Testis (tissue), 3 donors: ENCODE data around the gene PRPF4. TPM values are rescaled to one million over a fixed set of nuclear protein-coding genes. Genes with fewer than 3 reads are reported as not detected.

Experiments
- DNase-seq: peaks from one replicate; pipeline ENCODE4 v3.0.0-alpha.2; 2019
- H3K27ac ChIP-seq, 2 donors: fragments of 200-600 bp; sonication (generic); one replicate each; pipeline ENCODE4 v1.5.1; 2019
- H3K27me3 ChIP-seq: fragments of 200-600 bp; sonication (generic); one replicate; pipeline ENCODE4 v1.5.1; 2019
- H3K36me3 ChIP-seq: fragments of 200-600 bp; sonication (generic); one replicate; pipeline ENCODE4 v1.5.1; 2017; ENCODE audit warnings: low read depth; ENCODE audit errors: missing control alignments
- H3K4me1 ChIP-seq: fragments of 200-600 bp; sonication (generic); one replicate; pipeline ENCODE4 v1.5.1; 2019
- H3K4me3 ChIP-seq, 2 donors: fragments of 200-600 bp; sonication (generic); one replicate each; pipeline ENCODE4 v1.5.1; 2017 to 2019
- H3K9me3 ChIP-seq: fragments of 200-600 bp; sonication (generic); one replicate; pipeline ENCODE4 v1.5.1; 2017
- CTCF ChIP-seq, 3 experiments: fragments of 450-650 bp in 2 of 3; fragments of 200-600 bp in 1 of 3; sonication (generic) in 1 of 3; IDR thresholded peaks; one replicate each; pipeline ENCODE4 v1.5.1; 2016 to 2019; ENCODE audit warnings: antibody characterized with exemption in 3 of 3, mild to moderate bottlenecking in 2 of 3, moderate library complexity in 1 of 3
- POLR2A ChIP-seq: fragments of 450-650 bp; IDR thresholded peaks from one replicate; pipeline ENCODE4 v1.6.1; 2017; ENCODE audit warnings: antibody characterized with exemption, mild to moderate bottlenecking, moderate library complexity
- WGBS, 2 donors: methylation state at CpG; one replicate each; pipeline ENCODE4 v1.1.5; 2018; 5-methylcytosine and 5-hydroxymethylcytosine counted together
- intact Hi-C: fragments of 100-400 bp; cut with DNase I; formaldehyde crosslinking; loops from one replicate; pipeline ENCODE4 v1.15.1; 2023; ENCODE audit warnings: low total_unique reads
- polyA plus RNA-seq: library from polyadenylated mRNA; stranded (reverse); fragments of 350-450 nt; fragmentation: Illumina TruSeq; extraction: RNeasy Lipid Tissue Mini Kit (QIAGEN cat#74804); gene quantifications from one replicate; pipeline ENCODE4 v1.2.3, GENCODE V29; 2014; ENCODE audit warnings: low read depth, low replicate concordance; ENCODE audit not compliant: insufficient read depth
- total RNA-seq, 2 donors: library from RNA; depleted of rRNA; stranded (reverse); fragments of >200 nt; gene quantifications; one replicate each; pipeline ENCODE4 v1.2.3, GENCODE V29; 2016

The PRPF4 gene
- total and polyA plus RNA-seq, 3 donors from 2014 or later = 27.3 to 30.3 (median 29.9) TPM

DNA sequence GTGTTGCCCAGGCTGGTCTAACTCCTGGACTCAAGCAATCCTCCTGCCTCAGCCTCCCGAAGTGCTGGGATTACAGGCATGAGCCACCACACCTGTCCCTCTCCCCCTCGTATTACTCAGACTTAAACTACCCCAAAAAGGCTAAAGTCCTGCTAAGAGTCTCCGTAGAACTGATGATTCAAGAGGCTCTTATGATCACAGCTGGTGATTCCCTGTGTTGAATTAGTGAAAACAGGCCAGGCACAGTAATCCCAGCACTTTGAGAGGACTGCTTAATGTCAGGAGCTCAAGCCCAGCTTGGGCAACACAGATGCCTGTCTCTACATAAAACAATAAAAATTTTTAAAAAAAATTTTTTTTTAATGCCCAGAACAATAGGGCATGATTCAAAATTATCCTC lies 9.3 kb upstream of the PRPF4 start:
- no peak overlapping the region for H3K4me3 ChIP-seq
- TF ChIP-seq CTCF (IDR thresholded peaks at IDR 0.05) = no peak
- TF ChIP-seq POLR2A = no peak
- H3K27me3 ChIP-seq = no peaks in the 10 kb centered on the region
- no peak for DNase-seq
- no peaks in the 10 kb centered on the region for H3K4me1 ChIP-seq
- intact Hi-C loops = loop anchor here (5.0 kb wide), 1 partner anchor 44 kb away; the partner anchor contains the start of genes FKBP15 and SLC31A1
- no peak overlapping the region for H3K27ac ChIP-seq
- H3K36me3 ChIP-seq = no peaks in the 10 kb centered on the region
- 84 to 91% methylated on average over 3 of the region's 3 CpGs for WGBS, 2 donors
- H3K9me3 ChIP-seq = no peaks in the 10 kb centered on the region

DNA sequence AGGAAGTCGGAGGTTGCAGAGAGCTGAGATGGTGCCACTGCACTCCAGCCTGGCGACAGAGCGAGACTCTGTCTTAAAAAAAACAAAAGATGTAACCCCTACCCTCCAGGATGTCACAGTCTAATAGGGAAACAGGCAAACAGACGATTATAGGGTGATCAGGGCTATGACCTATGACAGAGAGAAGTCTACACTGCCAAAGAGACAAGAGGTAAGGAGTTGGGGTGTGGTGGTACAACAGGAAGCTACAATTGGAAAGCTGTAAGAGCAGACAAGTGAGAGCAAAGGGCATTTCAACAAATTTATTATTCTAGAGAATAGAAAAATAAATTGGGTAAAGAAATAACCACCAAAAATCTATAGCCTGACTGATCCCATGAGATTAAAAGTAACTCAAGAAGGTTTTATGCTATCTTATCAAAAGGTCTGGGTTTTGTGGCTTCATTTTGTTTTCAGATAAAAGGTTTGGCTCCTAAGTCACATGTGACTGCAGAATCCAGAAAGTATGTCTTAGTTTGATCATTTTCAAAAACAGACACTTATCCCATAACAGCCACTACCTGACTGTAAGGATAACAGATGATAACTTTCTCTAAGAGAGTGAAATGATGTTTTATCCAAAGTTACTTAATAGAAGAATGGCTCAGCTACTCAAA lies 7.4 kb upstream of the PRPF4 start:
- H3K27ac ChIP-seq = no peak overlapping the region
- intact Hi-C loops = loop anchor here (5.0 kb wide), 1 partner anchor 46 kb away; the partner anchor contains the start of genes FKBP15 and SLC31A1
- no peaks in the 10 kb centered on the region for H3K4me1 ChIP-seq
- DNase-seq = no peak
- no peak for TF ChIP-seq CTCF (IDR thresholded peaks at IDR 0.05)
- TF ChIP-seq POLR2A = no peak
- H3K36me3 ChIP-seq = peaks cover 4% of the 10 kb centered on the region
- 88 to 91% methylated on average over 4 of the region's 4 CpGs for WGBS, 2 donors
- no peak overlapping the region for H3K4me3 ChIP-seq
- H3K9me3 ChIP-seq = no peaks in the 10 kb centered on the region
- H3K27me3 ChIP-seq = no peaks in the 10 kb centered on the region

DNA sequence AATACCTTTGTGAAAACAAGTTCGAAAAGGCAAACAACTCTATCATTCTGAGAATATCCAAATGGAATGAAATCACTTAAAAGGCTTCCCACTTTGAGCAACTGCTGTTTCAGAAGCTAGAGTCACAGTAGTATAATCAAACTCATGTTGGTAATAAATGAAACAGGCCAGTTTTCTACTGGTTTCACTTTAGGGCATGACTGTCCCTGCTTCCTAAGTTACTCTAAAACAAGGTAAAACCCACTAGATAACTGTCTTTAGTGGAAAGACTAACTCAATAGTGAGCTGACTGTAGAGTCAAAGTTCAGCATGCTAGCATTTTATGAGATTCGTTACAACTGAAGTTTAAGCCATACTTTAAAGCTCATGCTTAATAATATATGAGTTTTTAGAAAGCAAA lies 6.1 kb upstream of the PRPF4 start:
- TF ChIP-seq CTCF (IDR thresholded peaks at IDR 0.05) (no peak), POLR2A (no peak)
- WGBS, 2 donors = 83 to 88% methylated on average over 2 of the region's 2 CpGs
- H3K27ac ChIP-seq = no peak overlapping the region

GRCh38 chr9:113269871-113270270 lies 5.6 kb upstream of the PRPF4 start:
- peaks cover 4% of the 10 kb centered on the region for H3K36me3 ChIP-seq
- no peaks in the 10 kb centered on the region for H3K27me3 ChIP-seq
- peaks cover 5% of the 10 kb centered on the region for H3K4me1 ChIP-seq
- WGBS, 2 donors = 75 to 79% methylated on average over 2 of the region's 2 CpGs
- H3K27ac ChIP-seq = no peak overlapping the region
- H3K4me3 ChIP-seq = no peak overlapping the region
- no peaks in the 10 kb centered on the region for H3K9me3 ChIP-seq
- TF ChIP-seq POLR2A (no peak), CTCF (IDR thresholded peaks at IDR 0.05) (no peak)
- intact Hi-C loops = loop anchor here (5.0 kb wide), 1 partner anchor 48 kb away; the partner anchor contains the start of genes FKBP15 and SLC31A1
- no peak for DNase-seq

More for the DNA sequence above, 6.1 kb upstream of the PRPF4 start:
- intact Hi-C loops = loop anchor here (5.0 kb wide), 1 partner anchor 47 kb away; the partner anchor contains the start of genes FKBP15 and SLC31A1
- no peaks in the 10 kb centered on the region for H3K27me3 ChIP-seq
- no peak overlapping the region for H3K4me3 ChIP-seq
- H3K36me3 ChIP-seq = peaks cover 4% of the 10 kb centered on the region
- no peak for DNase-seq
- H3K9me3 ChIP-seq = no peaks in the 10 kb centered on the region
- H3K4me1 ChIP-seq = peaks cover 4% of the 10 kb centered on the region
